Suprapubic skin (tissue), 4 donors: ENCODE results near the gene TMEFF1. TPM values are rescaled to one million over a fixed set of nuclear protein-coding genes. Genes with fewer than 3 reads are reported as not detected.

Experiments
- DNase-seq, 2 donors: peaks; one replicate each; pipeline ENCODE4 v3.0.0-alpha.2; 2019; ENCODE audit warnings: low spot score in 2 of 2
- H3K27ac ChIP-seq: fragments of 200-600 bp; sonication (generic); one replicate; pipeline ENCODE4 v1.5.1; 2019
- H3K27me3 ChIP-seq: fragments of 200-600 bp; sonication (generic); one replicate; pipeline ENCODE4 v1.5.1; 2019
- H3K36me3 ChIP-seq: fragments of 200-600 bp; sonication (generic); one replicate; pipeline ENCODE4 v1.5.1; 2019
- H3K4me1 ChIP-seq: fragments of 200-600 bp; sonication (generic); one replicate; pipeline ENCODE4 v1.5.1; 2019
- H3K4me3 ChIP-seq: fragments of 200-600 bp; sonication (generic); one replicate; pipeline ENCODE4 v1.5.1; 2019; ENCODE audit warnings: mild to moderate bottlenecking
- H3K9me3 ChIP-seq: fragments of 200-600 bp; sonication (generic); one replicate; pipeline ENCODE4 v1.5.1; 2019
- EP300 ChIP-seq: sonication (generic); formaldehyde crosslinking; IDR thresholded peaks from one replicate; pipeline ENCODE4 v1.6.1; 2017; ENCODE audit warnings: antibody characterized with exemption
- POLR2A ChIP-seq, 2 donors: fragments of 450-650 bp; IDR thresholded peaks; one replicate each; pipeline ENCODE4 v1.6.1; 2017; ENCODE audit warnings: antibody characterized with exemption in 2 of 2, mild to moderate bottlenecking in 2 of 2, moderate library complexity in 2 of 2
- POLR2AphosphoS5 ChIP-seq, 3 donors: sonication (generic); formaldehyde crosslinking; IDR thresholded peaks; one replicate each; pipeline ENCODE4 v1.6.1; 2017; ENCODE audit warnings: antibody characterized with exemption in 3 of 3
- WGBS: methylation state at CpG from one replicate; pipeline ENCODE4 v1.1.5; 2018; 5-methylcytosine and 5-hydroxymethylcytosine counted together
- total RNA-seq, 4 donors: library from RNA; depleted of rRNA; stranded (reverse); fragments of >200 nt; gene quantifications; one replicate each; pipeline ENCODE4 v1.1.0, GENCODE V29; 2016
- TF ChIP-seq, protein P1 (sequence below), 2 donors: fragments of 200-600 bp in 1 of 2; fragments of 450-650 bp in 1 of 2; sonication (generic) in 1 of 2; IDR thresholded peaks; one replicate each; pipeline ENCODE4 v1.5.1; 2016 to 2019; ENCODE audit warnings: antibody characterized with exemption in 2 of 2, mild to moderate bottlenecking in 1 of 2, moderate library complexity in 1 of 2

TMEFF1 gene, protein sequence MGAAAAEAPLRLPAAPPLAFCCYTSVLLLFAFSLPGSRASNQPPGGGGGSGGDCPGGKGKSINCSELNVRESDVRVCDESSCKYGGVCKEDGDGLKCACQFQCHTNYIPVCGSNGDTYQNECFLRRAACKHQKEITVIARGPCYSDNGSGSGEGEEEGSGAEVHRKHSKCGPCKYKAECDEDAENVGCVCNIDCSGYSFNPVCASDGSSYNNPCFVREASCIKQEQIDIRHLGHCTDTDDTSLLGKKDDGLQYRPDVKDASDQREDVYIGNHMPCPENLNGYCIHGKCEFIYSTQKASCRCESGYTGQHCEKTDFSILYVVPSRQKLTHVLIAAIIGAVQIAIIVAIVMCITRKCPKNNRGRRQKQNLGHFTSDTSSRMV
- total RNA-seq, result under 1 TPM in 2 of 4 donors, not detected in 2; 0.32 to 0.49 TPM

DNA sequence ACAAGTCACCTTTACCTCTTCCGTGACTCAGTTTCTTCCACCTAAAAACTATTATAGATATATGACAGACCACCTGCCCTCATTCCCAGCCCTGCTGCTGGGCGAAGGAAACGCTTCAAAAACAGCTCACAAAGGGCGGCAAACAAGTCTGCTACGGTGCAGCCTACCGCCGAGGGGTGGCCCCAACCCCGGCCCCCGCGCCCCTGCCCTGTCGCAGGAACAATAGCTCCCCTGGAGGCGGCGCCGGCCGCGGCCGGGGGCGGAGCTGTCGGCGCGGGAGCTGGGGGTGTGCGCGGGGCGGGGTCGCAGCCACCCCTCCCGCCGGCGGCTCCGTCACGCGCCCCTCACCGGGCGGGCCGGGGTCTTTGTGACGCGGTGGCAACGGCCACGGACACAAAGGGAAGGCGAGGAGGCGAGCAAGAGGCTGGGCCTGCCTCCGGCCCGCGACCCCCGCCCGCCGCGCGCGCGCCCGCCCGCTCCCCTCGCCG is at the start of gene TMEFF1:
Gene TMEFF1, plus strand, starts transcription at position 362 of the 488 bp plus-strand sequence. CDS start 396 bp downstream, outside the sequence.
- Histone ChIP-seq H3K4me1 (peaks cover 17% of the 10 kb centered on the region), H3K4me3 (peak within 1 kb of the TSS; percentile 52), H3K36me3 (no peaks in the 10 kb centered on the region), H3K27me3 (peaks cover 13% of the 10 kb centered on the region), H3K9me3 (no peaks in the 10 kb centered on the region), H3K27ac (no peak within 1 kb of the TSS)
- no peak for TF ChIP-seq POLR2A (IDR thresholded peaks at IDR 0.05)
- TF ChIP-seq, protein P1, sequence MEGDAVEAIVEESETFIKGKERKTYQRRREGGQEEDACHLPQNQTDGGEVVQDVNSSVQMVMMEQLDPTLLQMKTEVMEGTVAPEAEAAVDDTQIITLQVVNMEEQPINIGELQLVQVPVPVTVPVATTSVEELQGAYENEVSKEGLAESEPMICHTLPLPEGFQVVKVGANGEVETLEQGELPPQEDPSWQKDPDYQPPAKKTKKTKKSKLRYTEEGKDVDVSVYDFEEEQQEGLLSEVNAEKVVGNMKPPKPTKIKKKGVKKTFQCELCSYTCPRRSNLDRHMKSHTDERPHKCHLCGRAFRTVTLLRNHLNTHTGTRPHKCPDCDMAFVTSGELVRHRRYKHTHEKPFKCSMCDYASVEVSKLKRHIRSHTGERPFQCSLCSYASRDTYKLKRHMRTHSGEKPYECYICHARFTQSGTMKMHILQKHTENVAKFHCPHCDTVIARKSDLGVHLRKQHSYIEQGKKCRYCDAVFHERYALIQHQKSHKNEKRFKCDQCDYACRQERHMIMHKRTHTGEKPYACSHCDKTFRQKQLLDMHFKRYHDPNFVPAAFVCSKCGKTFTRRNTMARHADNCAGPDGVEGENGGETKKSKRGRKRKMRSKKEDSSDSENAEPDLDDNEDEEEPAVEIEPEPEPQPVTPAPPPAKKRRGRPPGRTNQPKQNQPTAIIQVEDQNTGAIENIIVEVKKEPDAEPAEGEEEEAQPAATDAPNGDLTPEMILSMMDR (IDR thresholded peaks at IDR 0.05), result peak in 1 of 2 donors; percentile 11
- no peak for DNase-seq
- 8% methylated on average over 10 of the region's 54 CpGs for WGBS

DNA sequence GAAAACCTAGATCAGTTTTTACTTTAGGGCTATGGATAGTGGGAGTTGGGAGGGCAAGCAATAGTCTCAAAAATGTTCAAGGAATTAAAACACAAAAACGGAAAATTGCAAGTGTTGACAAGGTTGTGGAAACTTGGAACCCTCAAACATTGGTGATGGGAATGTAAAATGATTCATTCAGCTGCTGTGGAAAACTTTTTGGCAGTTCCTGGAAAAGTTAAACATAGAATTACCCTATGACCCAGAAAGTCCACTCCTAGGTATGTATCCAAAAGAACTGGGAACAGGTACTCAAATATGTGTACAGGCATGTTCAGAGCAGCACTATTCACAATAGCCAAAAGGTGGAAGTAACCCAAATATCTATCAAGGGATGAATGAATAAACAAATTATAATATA is 47.2 kb upstream of the TMEFF1 start:
- H3K27ac ChIP-seq, result peak overlapping the region; percentile 90
- TF ChIP-seq EP300, result no peak
- TF ChIP-seq, protein P1 (IDR thresholded peaks at IDR 0.05), result no peak
- no peak for TF ChIP-seq POLR2AphosphoS5 (IDR thresholded peaks at IDR 0.05)
- TF ChIP-seq POLR2A (IDR thresholded peaks at IDR 0.05), result no peak
- H3K36me3 ChIP-seq, result no peaks in the 10 kb centered on the region
- H3K4me1 ChIP-seq, result peaks cover 26% of the 10 kb centered on the region
- no peaks in the 10 kb centered on the region for H3K9me3 ChIP-seq
- no peak for DNase-seq
- H3K27me3 ChIP-seq, result no peaks in the 10 kb centered on the region
- WGBS, result 26% methylated on average over 1 of the region's 1 CpG
- H3K4me3 ChIP-seq, result no peak overlapping the region

DNA sequence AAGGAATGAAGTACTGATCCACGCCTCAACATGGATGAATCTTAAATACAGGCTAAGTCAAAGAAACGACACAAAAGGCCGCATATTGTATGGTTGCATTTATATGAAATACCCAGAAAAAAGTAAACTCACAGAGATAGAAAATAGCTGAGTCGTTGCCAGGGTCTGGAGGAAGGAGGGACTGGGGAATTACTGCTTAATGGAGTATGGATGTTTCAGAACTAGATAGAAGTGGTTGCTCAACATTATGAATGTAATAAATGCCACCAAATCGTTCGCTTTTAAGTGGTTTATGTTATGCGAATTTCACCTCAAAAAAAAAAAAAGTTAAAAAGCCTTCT is 46.8 kb upstream of the TMEFF1 start:
- Histone ChIP-seq H3K27ac (peak overlapping the region; percentile 90), H3K36me3 (no peaks in the 10 kb centered on the region), H3K4me1 (peaks cover 26% of the 10 kb centered on the region), H3K27me3 (no peaks in the 10 kb centered on the region), H3K4me3 (peak overlapping the region; percentile 86), H3K9me3 (no peaks in the 10 kb centered on the region)
- 24% methylated on average over 7 of the region's 7 CpGs for WGBS
- DNase-seq, result no peak
- TF ChIP-seq EP300 (no peak), POLR2A (IDR thresholded peaks at IDR 0.05) (no peak), POLR2AphosphoS5 (IDR thresholded peaks at IDR 0.05) (no peak)
- TF ChIP-seq, protein P1 (IDR thresholded peaks at IDR 0.05), result no peak

DNA sequence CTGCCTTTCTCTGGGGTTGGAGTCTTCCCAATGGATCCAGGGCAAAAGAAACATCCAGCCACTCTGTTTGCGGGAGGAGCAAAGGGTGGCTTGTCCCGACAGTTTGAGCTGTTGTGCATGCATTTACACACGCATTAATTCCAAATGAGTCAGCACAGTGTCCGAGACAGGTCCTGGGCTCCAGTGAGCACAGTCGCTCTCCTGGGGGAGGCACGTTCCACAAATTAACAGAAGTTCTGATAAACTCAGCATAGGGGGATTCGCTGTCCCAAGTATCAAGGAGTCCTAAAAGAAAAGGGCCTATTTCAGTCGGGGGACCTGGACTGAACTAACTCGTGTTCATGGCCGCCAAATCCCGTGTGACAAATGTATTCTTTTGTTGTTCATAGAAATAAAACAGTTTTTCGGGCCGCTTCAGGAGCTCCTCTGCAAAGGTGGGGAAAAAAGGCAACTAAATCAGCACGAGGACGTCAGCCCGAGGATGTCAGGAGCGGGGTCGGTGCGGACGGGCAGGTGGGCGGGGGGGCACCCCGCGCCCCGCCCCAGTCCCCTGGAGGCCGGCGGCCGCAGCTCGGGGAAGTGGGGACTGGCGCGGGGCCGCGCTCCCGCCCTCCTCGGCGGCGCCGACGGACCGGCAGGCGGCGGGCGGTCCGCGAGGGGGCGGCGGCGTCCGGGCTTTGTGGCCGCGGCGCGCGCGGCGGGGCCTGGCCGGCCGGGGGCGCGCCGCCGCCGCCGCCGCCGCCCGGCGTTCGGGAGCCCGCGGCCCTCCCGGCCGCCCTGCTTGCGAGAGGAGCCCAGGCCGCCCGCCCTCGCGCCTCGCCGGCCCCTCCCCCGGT is 46.2 kb upstream of the TMEFF1 start, which contains the start of gene MSANTD3:
Gene MSANTD3, plus strand, starts transcription at position 614 of the 836 bp plus-strand sequence. CDS start 14,796 bp downstream, outside the sequence.
- no peaks in the 10 kb centered on the region for H3K27me3 ChIP-seq
- DNase-seq, result peak in 1 of 2 donors; percentile 77
- peak within 1 kb of the TSS; percentile 90 for H3K27ac ChIP-seq
- 0% methylated on average over 16 of the region's 80 CpGs for WGBS
- TF ChIP-seq POLR2AphosphoS5 (IDR thresholded peaks at IDR 0.05) (no peak), EP300 (no peak), POLR2A (IDR thresholded peaks at IDR 0.05) (no peak)
- TF ChIP-seq, protein P1 (IDR thresholded peaks at IDR 0.05), result no peak
- H3K9me3 ChIP-seq, result no peaks in the 10 kb centered on the region
- peak within 1 kb of the TSS; percentile 86 for H3K4me3 ChIP-seq
- H3K36me3 ChIP-seq, result no peaks in the 10 kb centered on the region
- peaks cover 26% of the 10 kb centered on the region for H3K4me1 ChIP-seq
